HG03066 (cell line): ENCODE results near the gene GPAT3.
"Not testable (repeated sequence)": the region's sequence is repeated elsewhere in the genome, so short reads cannot be mapped to it uniquely, and the experiment has no call there.

Source experiments
- ATAC-seq: cut with Tn5 transposase; IDR thresholded peaks from one replicate; pipeline ENCODE4 v1.9.1; 2021; ENCODE audit warnings: low read depth; ENCODE audit not compliant: unreplicated experiment

The GPAT3 gene

DNA sequence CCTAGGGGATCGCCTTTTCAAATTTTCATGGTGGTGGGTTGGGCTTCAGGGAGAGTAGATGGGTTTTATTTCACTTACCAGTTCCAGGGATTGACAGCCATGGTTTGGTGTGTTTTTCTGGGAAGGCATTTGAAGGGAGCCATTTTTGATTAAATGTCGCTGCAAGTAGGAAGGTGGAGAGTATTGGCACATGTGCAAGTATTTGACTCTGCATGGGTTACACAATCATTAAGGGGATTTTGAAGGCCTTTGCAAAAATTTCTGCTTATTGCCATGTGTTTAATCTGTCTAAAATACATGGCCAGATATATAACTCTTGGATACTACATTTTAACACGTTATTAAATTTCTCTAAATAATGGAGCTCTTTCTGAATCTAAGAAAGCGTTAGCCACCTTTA lies 55.1 kb downstream of the GPAT3 start:
- no peak for ATAC-seq

GRCh38 chr4:83591730-83592129 lies 55.8 kb downstream of the GPAT3 start:
- ATAC-seq = no peak

GRCh38 chr4:83599183-83599582 lies 63.3 kb downstream of the GPAT3 start:
- no peak for ATAC-seq

DNA sequence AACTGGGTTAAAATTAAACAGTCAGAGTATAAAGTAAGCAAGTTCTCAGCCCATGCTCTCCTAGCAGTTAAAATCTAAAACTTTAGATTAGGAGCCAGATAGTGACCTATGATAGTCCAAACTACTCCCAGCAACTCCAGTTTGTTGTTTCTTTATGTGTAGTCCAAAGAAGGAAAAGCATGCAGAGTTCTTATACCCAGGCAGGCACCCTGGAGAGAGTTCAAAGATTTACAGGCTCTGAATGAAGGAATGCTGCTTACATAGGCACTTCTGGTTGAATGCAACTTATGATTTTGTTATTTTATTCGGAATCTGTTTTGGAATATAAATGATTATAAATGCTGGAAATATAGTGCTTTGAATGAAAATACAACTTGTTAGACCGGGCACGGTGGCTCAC lies 67.2 kb downstream of the GPAT3 start:
- ATAC-seq = no peak

DNA sequence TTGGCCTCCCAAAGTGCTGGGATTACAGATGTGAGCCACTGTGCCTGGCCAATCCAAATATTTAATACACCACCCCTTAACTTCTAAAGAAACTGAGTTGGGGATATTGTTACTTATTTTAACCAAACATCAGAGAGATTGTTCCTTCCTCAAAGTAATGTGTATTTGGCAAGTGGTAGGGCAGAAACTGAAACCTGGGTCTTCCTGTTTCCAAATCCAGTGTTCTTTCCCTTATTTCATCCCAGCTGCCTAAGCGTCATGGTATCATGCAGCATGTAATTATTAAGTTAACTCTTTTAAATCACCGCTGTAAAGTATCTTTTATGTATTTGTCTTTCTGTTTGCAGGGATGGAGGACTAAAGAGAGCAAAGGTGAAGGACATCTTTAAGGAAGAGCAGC lies 68.4 kb downstream of the GPAT3 start:
- no peak for ATAC-seq

- ATAC-seq = no peak
These were observed 69.3 kb downstream of the GPAT3 start for GRCh38 chr4:83605210-83605609.

- no peak for ATAC-seq
These were observed 69.8 kb downstream of the GPAT3 start for GRCh38 chr4:83605744-83606172.

- no peak for ATAC-seq
These were observed 70.6 kb downstream of the GPAT3 start for GRCh38 chr4:83606460-83606859.

- no peak for ATAC-seq
These were observed 71.0 kb downstream of the GPAT3 start for GRCh38 chr4:83606898-83607297.

GRCh38 chr4:83609365-83609764 lies 73.5 kb downstream of the GPAT3 start:
- ATAC-seq = no peak

- no peak for ATAC-seq
These were observed 74.8 kb downstream of the GPAT3 start for GRCh38 chr4:83610729-83611128.

DNA sequence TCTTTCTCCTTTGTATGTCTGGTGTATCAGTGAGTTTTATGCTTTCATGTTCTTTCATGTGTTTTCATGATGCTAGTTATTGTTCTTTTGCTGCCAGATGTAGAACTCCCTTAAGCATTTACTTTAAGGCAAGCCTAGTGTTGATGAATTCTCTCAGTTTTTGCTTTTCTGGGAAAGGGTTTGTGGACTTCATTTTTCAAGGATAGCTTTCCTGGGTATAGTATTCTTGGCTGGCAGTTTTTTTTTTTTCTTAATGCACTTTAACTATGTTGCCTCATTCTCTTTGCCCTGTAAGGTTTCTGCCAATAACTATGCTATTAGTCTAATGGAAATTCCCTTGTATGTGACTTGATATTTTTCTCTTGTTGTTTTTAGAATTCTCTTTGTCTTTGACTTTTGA lies 77.1 kb downstream of the GPAT3 start:
- no peak for ATAC-seq

GRCh38 chr4:83613994-83614393 lies 78.1 kb downstream of the GPAT3 start:
- ATAC-seq = no peak

DNA sequence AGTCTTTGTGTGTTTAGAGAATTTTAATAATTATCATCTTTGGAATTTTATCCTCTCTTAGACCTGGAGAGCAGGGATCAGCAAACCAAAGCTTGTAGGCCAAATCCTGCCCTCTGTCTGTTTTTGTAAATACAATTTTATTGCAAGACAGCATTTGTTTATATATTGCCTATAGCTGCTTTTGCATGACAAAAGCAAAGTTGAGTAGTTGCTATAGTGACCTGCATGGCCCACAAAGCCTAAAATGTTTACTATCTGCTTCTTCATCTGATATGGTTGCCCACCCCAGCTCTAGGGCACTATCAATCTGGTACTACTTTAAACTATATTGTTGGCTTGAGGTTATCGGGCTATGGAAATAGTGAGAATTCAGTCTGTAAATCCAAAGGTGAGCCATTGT lies 80.3 kb downstream of the GPAT3 start:
- no peak for ATAC-seq

DNA sequence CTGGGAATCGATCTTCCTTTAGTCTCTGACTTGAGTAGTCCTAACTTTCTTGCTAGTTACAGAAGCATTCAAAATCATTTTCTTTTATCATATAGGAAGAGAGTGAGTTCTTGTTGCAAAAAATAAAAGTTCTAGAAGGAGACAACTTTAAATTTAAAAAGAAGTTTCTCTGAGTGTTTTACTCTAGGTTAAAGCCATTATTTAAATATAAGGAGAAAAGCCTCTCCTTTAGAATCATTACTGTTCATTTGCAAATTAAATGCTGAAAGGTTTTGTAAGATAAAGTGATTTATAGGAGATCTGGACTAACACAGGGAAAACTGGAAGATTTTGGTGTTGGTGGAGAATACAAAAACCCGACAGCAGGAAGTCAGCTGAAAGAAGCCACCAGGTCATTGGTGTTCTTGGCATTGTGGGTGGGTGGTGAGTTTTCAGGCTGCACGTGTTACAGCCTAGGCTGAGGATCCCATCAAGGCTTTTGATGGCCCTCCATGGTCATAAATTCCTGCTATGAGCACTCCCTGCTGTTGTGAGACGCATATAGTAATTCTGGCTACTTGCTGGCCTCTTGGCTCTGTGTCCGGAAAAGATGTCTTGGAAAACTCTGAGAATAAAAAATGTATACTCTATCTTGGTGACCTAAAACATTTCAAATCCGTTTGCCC lies 81.6 kb downstream of the GPAT3 start:
- no peak for ATAC-seq

DNA sequence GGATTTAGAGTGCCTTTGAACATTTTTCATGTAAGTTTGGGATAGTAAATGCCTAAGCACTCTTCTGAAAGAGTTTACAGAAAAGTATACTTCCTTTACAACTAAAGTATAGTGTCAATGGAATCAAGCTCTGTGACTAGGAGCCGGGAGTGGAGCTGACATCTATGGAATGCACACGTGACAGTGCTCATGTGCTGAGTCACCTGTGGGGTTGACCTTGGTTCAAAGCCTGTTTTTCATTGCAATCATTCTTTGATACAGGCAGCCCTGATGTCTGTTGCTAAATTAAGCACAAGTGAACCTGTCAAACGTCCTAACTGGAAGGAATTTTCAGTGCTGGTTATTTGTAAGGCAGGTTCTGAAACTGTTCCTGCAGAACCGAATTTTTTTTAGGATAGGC lies 82.5 kb downstream of the GPAT3 start:
- ATAC-seq = no peak

DNA sequence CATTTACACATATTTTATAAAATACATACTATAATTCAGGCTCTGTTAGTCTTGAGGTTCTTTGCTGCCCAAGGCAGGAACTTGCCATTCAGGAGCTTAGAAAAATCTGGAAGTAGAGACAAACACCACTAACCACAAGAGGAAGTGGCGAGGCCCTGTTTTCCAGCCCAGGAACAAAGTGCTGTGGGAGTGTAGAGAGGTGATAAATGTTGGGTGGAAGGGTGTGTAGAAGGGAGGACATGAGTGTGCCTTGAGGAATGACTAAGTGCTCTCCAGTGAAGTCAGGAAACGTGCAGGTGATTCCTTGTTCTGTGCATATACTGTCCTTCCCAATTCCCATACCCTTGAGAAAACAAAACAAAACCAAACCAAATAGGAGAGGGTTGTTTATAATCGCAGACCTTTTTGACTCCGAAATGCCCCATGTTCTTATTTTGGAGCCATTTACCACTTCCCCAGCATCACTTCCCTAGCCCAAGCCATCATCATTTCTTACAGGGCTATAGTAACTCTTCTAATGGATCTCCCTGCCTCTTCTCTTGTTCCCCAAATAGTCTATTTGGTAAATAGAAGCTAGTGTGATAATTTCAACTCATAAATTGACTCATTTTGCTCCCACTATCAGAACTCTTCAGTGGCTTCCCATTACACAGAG lies 83.2 kb downstream of the GPAT3 start:
- no peak for ATAC-seq

GRCh38 chr4:83622127-83622526 lies 86.2 kb downstream of the GPAT3 start:
- ATAC-seq = not testable (repeated sequence)

GRCh38 chr4:83625821-83626220 lies 89.9 kb downstream of the GPAT3 start:
- no peak for ATAC-seq

GRCh38 chr4:83626245-83626836 lies 90.4 kb downstream of the GPAT3 start:
- no peak for ATAC-seq

DNA sequence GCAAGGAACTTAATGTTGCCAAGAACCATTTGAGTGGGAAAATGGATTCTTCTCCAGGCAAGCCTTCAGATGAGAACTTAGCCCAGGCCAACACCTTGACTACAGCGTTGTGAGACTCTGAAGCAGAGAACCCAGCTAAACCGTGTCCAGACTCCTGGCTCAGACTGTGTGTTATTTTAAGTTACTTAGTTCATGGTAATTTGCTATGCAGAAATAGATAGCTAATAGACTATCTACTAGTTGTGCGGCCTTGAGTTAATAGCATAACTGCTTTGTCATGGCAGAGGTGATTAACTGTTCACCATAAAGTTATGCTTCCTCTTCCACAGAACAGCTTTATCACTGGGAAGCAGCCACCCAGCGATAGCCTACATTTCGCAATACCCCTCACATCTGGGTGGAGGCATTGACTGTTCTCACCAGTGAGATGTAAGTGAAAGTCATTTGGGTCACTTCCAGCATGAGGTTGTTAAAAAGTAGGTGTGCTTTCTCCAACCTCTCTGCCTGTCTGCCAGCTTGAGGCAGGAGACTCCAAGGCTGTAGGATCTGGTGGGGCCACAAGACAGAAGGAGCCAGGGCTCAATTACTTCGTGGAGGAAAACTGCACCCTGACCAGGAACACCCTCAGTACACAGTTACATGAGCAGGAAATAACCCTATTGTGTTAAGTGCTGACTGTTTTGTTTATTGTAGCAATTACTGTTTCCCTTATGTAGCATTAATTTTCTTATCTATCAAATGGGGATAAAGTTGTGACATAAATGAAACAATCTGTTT lies 94.2 kb downstream of the GPAT3 start:
- no peak for ATAC-seq
